Upper lobe of left lung (tissue), 6 donors: Measurements from ENCODE around the gene ITFG2. TPM values are rescaled to one million over a fixed set of nuclear protein-coding genes. Genes with fewer than 3 reads are reported as not detected.

Experiments
- ATAC-seq, 2 donors: fragments of 200-7000 bp; cut with Tn5 transposase; one replicate each; pipeline ENCODE4 v1.9.1; 2022; ENCODE audit warnings: mild to moderate bottlenecking in 2 of 2, moderate library complexity in 2 of 2; ENCODE audit not compliant: low FRiP score in 2 of 2
- DNase-seq, 2 donors: peaks; one replicate each; pipeline ENCODE4 v3.0.0-alpha.2; 2019 to 2020
- H3K27ac ChIP-seq, 4 donors: fragments of 200-600 bp; sonication (generic); one replicate each; pipeline ENCODE4 v1.5.1; 2016 to 2019
- H3K27me3 ChIP-seq, 4 donors: fragments of 200-600 bp; sonication (generic); one replicate each; pipeline ENCODE4 v1.5.1; 2017 to 2019
- H3K36me3 ChIP-seq, 4 donors: fragments of 200-600 bp; sonication (generic); one replicate each; pipeline ENCODE4 v1.5.1; 2016 to 2019
- H3K4me1 ChIP-seq, 4 donors: fragments of 200-600 bp; sonication (generic); one replicate each; pipeline ENCODE4 v1.5.1; 2018 to 2019
- H3K4me3 ChIP-seq, 4 donors: fragments of 200-600 bp; sonication (generic); one replicate each; pipeline ENCODE4 v1.5.1; 2017 to 2019; ENCODE audit warnings: mild to moderate bottlenecking in 2 of 4, moderate library complexity in 1 of 4
- H3K9me3 ChIP-seq, 4 donors: fragments of 200-600 bp; sonication (generic); one replicate each; pipeline ENCODE4 v1.5.1; 2018 to 2019
- CTCF ChIP-seq, 6 experiments: fragments of 450-650 bp in 4 of 6; fragments of 200-600 bp in 2 of 6; sonication (generic) in 2 of 6; IDR thresholded peaks; one replicate each; pipeline ENCODE4 v1.5.1; 2016 to 2019; ENCODE audit warnings: antibody characterized with exemption in 6 of 6
- EP300 ChIP-seq, 4 donors: sonication (generic); formaldehyde crosslinking; IDR thresholded peaks; one replicate each; pipeline ENCODE4 v1.5.1; 2017; ENCODE audit warnings: antibody characterized with exemption in 4 of 4, control low read depth in 2 of 4
- POLR2A ChIP-seq, 4 donors: fragments of 450-650 bp; IDR thresholded peaks; one replicate each; pipeline ENCODE4 v1.5.1; 2016 to 2017; ENCODE audit warnings: antibody characterized with exemption in 4 of 4, mild to moderate bottlenecking in 2 of 4
- POLR2AphosphoS5 ChIP-seq, 2 donors: sonication (generic); formaldehyde crosslinking; IDR thresholded peaks; one replicate each; pipeline ENCODE4 v1.5.1; 2017; ENCODE audit warnings: antibody characterized with exemption in 2 of 2
- WGBS, 2 donors: methylation state at CpG; one replicate each; pipeline ENCODE4 v1.1.5; 2017 to 2018; 5-methylcytosine and 5-hydroxymethylcytosine counted together
- total RNA-seq, 6 donors: library from RNA; depleted of rRNA in 4 of 6; stranded (reverse); fragments of >200 nt in 4 of 6; gene quantifications; one replicate each; pipeline versions ENCODE4 v1.1.0 to v1.2.1, GENCODE V29; 2016 to 2021
- donor health status: DM: no; HTN: no; CAD: no; lungs with moderate emphysema.
- donor health status: DM: no; HTN: yes; CAD: no; lungs with severe emphysema.

The ITFG2 gene
- total RNA-seq, 6 donors from 2014 or later, result 34.0 to 388 (median 41.0) TPM

GRCh38 chr12:2791089-2791488 is 21.4 kb upstream of the ITFG2 start:
- WGBS, 2 donors, result 79 to 90% methylated on average over 6 of the region's 6 CpGs
- no peak for TF ChIP-seq CTCF (IDR thresholded peaks at IDR 0.05)
- no peak for TF ChIP-seq POLR2A (IDR thresholded peaks at IDR 0.05)
- TF ChIP-seq POLR2AphosphoS5 (IDR thresholded peaks at IDR 0.05), result no peak
- no peak for TF ChIP-seq EP300 (IDR thresholded peaks at IDR 0.05)
- ATAC-seq (no peak), DNase-seq (peak in 1 of 2 donors; percentile 4)
- H3K4me3 ChIP-seq, result no peak overlapping the region
- peaks cover 3 to 9% (median 7%) of the 10 kb centered on the region in 4 donors for H3K4me1 ChIP-seq
- no peaks in the 10 kb centered on the region for H3K27me3 ChIP-seq
- H3K36me3 ChIP-seq, result no peaks in the 10 kb centered on the region
- H3K9me3 ChIP-seq, result no peaks in the 10 kb centered on the region
- H3K27ac ChIP-seq, result no peak overlapping the region

GRCh38 chr12:2792671-2793500 is 19.6 kb upstream of the ITFG2 start:
- H3K27ac ChIP-seq, result no peak overlapping the region
- H3K4me1 ChIP-seq, result peaks cover 18 to 27% (median 23%) of the 10 kb centered on the region in 4 donors
- no peaks in the 10 kb centered on the region for H3K27me3 ChIP-seq
- no peak for ATAC-seq
- WGBS, 2 donors, result 76 to 79% methylated on average over 25 of the region's 25 CpGs
- TF ChIP-seq POLR2A (IDR thresholded peaks at IDR 0.05) (no peak), POLR2AphosphoS5 (IDR thresholded peaks at IDR 0.05) (no peak), EP300 (IDR thresholded peaks at IDR 0.05) (no peak), CTCF (IDR thresholded peaks at IDR 0.05) (no peak)
- no peak for DNase-seq
- H3K9me3 ChIP-seq, result no peaks in the 10 kb centered on the region
- H3K36me3 ChIP-seq, result peaks cover 0 to 6% (median 0%) of the 10 kb centered on the region in 4 donors
- H3K4me3 ChIP-seq, result no peak overlapping the region

- H3K36me3 ChIP-seq, result peaks cover 0 to 12% (median 2%) of the 10 kb centered on the region in 4 donors
- 95 to 97% methylated on average over 21 of the region's 21 CpGs for WGBS, 2 donors
- H3K9me3 ChIP-seq, result no peaks in the 10 kb centered on the region
- no peak overlapping the region for H3K27ac ChIP-seq
- H3K4me1 ChIP-seq, result peaks cover 18 to 29% (median 25%) of the 10 kb centered on the region in 4 donors
- ATAC-seq (no peak), DNase-seq (no peak)
- H3K4me3 ChIP-seq, result peak overlapping the region in 1 of 4 donors; percentile 94
- H3K27me3 ChIP-seq, result no peaks in the 10 kb centered on the region
- TF ChIP-seq CTCF (IDR thresholded peaks at IDR 0.05), result no peak
- TF ChIP-seq POLR2AphosphoS5 (IDR thresholded peaks at IDR 0.05), result no peak
- no peak for TF ChIP-seq POLR2A (IDR thresholded peaks at IDR 0.05)
- TF ChIP-seq EP300 (IDR thresholded peaks at IDR 0.05), result no peak
Measured at GRCh38 chr12:2793561-2793960, 18.9 kb upstream of the ITFG2 start.

- WGBS, 2 donors, result 3 to 5% methylated on average over 36 to 42 of the region's 49 CpGs
- TF ChIP-seq POLR2A (IDR thresholded peaks at IDR 0.05), result no peak
- TF ChIP-seq EP300 (IDR thresholded peaks at IDR 0.05), result no peak
- no peak for TF ChIP-seq CTCF (IDR thresholded peaks at IDR 0.05)
- no peak for TF ChIP-seq POLR2AphosphoS5 (IDR thresholded peaks at IDR 0.05)
- Histone ChIP-seq H3K27ac (peak overlapping the region in 2 of 4 donors; percentile 67 to 93), H3K9me3 (no peaks in the 10 kb centered on the region), H3K36me3 (peaks cover 2 to 19% (median 8%) of the 10 kb centered on the region in 4 donors), H3K4me1 (peaks cover 18 to 29% (median 25%) of the 10 kb centered on the region in 4 donors), H3K27me3 (no peaks in the 10 kb centered on the region), H3K4me3 (peak overlapping the region; percentile 38 to 94 (median 80))
- DNase-seq (peak in 1 of 2 donors; percentile 88), ATAC-seq (peak; percentile 16 to 74)
Measured at GRCh38 chr12:2794191-2794735, 18.2 kb upstream of the ITFG2 start.
